ENCODE results near the gene MXRA8.

The MXRA8 gene

DNA sequence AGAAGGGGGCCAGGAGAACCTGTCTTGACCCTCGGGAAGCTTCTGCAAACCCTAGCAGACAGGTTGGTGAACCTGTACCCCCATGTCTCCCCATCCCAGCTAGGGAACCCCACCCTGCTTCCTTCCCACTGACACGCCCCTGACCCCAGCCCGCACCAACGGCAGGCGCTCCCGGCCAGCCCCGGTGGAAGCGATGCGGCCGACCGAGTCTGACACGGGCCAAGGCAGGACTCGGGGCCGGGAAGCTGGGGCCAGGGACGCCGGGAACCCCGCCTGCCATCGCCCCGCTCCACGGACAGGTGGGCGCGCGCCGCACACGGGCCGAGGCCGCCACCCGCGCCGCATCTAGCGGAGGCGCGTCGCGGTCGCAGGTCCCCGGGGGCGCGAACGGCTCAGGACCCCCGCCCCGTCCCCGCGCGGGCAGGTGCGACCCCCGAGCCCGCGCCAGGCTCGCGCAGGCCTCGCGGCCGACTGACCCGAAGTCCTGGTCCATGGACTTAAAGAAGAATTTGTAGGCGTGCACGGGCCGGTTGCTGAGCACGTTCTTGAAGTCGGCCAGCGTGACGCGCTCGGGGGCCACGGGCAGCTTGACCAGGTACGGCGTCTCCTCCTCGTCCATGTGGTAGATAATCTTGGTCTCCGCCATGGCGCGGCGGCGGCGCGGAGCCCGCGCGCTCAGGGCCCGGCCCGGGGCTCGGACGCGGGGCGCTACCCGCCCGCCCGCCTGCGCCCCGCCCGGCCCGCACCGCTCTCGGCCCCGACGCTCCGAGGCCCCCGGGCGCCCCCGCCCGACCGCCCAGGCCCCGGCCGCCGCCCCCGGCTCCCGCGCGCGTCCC is 9.7 kb downstream of the MXRA8 start:
- no peak for DNase-seq

DNA sequence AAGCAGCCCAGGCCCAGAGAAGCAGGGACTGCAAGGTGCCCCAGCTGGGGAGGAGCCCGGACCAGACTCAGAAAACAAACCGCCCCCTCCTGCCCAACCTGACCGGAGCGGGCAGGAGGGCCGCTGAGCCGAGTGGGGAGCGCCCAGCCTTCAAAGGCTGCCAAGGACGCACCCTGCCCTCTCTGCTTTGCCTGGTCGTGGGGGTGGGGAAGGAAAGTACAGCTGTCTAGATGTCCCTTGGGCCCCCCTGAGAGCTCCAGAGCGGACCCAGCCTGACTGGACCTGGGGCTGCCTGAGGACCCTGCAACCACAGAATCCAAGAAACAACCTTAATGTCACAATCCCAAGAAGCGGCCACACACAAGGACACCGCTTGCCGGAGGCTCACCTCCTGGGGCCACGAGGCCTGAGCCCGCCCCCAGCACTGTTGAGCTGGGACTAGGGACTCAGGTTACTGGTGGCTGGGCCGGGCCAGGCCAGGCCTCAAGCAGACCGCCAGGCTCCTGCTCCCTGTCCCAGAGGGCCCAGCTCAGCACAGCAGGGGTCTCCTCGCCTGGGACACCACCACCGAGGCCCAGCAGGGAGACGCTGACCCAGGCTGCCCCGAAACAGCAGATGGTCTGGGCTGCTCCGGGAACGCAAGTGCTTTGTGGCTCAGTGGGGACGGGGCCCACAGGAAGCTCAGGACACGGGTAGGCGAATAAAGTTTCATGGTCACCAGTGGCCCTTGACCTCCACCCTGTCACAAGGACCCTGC is 10.5 kb downstream of the MXRA8 start:
- no peak for DNase-seq

DNA sequence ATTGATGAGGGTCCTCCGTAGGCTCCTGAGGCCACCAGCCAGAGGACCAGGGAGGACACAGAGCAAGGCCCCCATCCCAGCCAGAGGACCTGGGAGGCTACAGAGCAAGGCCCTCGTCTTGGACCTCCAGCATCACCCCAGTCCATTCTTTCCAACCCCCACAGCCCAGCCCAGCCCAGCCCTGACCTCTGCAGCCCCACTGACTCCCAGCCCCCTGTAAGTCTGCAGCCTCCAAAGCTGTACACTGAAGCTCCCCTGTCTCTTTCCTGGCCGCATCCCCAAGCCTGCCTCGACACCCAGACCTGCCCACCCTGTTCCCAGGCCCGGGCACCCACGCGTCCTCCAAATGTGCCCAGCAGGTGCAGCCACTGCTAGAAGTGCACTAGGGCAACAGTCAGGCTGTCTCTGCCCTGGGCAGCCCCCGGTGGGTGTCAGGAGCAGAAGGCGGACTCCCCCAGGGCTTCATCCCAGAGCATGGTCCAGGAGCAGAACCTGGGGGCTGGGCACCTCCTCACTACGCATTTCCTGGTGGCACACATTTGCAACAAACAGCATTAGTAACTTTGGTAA is 11.2 kb downstream of the MXRA8 start:
- no peak for DNase-seq

DNA sequence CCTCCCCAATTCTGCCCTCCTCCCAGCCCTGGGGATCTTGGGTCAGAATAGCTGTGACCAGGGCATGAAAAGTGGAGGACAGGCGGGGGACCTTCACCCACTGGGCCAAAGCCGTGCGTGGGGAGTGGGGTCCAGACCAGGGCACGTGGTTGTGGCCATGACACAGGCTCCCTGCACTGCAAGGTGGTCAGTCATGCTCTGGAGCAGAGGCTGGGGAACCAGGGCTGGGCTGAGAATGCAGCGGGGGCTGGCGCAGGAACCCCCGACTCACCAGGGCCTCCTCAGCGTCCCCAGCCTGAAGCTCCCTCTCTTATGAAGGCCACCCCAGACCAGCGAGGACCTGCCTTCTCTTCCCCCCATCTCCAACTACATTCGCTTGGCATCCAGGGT is 11.9 kb downstream of the MXRA8 start:
- no peak for DNase-seq

DNA sequence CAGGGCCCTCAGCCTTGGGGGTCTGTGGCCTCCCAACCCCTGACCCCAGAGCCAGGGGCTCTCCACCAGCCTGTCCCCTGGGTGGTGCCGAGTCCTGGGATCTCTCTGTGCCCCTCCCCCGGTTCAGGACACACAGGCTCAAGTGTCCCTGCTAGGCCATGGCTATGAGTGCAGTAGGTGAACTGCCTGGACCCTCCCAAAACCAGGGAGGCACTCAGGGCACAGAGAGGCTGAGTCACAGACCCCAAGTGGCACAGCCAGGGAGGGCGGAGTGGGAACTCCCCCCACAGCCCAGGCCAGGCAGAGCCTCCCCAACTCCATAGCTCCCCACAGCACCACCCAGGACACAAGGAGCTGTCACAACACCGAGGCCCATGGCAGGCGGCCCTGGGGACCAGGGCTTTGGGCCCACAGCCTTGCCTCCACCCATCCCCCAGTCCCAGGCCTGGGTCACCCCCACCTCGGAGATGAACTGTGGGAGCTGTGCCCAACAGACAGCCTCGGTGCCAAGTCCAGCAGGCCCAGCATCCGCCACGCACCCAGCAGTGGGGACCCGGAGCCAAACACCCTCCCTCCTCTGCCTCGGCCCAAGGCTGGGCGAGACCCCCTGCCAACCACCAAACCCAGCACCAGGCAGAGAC is 12.4 kb downstream of the MXRA8 start:
- DNase-seq = no peak

DNA sequence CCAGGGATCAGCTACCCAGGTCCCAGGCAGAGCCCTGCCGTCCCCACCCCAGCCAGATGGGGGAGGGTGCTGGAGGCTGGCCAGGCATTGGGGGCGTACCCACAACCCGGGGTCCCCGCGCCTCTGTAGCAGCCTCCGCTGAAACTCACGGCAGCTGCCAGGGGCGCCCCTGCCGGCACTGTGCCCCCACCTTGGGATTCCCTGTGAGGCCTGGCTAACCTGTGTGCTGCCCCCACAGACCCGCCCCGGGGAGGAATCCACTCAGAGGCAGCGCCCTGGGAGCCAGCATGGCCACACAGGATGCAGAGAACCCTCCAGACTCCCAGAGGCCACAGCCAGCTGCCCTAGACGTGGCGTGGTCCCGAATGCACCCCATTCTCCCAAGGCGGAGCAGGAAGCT is 13.0 kb downstream of the MXRA8 start:
- no peak for DNase-seq

GRCh38 chr1:1344655-1345361 is 13.5 kb downstream of the MXRA8 start:
- DNase-seq = peak; percentile 54

DNA sequence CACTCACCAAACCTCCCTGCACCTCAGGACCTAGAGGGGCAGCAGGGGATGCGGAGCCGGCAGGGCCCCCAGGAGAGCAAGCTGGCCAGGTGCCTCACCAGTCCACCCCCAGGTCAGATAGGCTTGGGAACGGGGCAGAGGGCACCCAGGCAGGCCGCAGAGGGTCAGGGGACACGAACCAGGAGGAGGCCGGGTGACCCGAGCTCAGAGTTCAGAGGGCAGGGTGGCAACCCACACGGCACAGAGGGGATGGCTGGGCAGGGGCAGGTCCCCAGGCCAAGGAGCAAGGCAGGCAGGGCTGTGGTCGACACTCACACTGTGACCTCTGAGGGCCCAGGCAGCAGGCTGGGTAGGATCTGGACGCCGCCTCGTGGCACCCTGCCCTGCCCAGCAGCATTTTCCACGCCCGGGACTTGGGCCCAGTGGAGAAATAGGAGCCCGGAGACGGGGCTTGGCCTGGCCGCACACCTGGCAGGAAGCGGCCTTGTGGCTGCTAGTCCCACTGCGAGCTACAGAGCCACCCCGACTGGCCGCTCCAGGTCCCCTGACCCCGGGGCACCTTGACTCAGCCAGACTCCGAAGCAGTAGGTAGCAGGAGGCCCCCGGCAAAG is 14.4 kb downstream of the MXRA8 start:
- no peak for DNase-seq

GRCh38 chr1:1342584-1343115 is 15.7 kb downstream of the MXRA8 start:
- no peak for DNase-seq

DNA sequence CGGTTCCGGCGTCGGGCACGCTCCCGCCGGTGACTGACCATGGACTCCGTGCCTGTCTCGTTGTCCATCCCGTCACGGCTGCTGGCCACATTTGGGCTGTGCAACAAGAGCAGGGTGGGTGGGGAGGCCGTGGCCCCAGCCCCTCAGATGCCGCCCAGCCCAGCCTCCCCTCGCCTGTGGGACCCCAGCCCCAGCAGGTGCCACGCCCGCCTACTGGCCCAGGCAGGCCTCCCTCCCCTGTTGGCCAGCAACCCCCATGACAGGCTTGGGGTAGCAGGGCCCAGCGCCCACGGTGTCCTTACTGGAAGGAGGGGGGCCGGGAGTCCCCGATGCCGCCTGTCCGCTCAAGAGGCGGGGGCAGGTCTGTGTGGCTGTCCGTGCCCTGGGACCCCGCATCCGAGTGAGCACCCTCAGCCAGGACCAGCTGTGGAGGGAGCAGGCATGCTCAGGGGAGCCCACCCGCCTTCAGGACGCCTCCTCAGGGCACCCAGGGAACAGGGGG is 16.2 kb downstream of the MXRA8 start:
- no peak for DNase-seq

DNA sequence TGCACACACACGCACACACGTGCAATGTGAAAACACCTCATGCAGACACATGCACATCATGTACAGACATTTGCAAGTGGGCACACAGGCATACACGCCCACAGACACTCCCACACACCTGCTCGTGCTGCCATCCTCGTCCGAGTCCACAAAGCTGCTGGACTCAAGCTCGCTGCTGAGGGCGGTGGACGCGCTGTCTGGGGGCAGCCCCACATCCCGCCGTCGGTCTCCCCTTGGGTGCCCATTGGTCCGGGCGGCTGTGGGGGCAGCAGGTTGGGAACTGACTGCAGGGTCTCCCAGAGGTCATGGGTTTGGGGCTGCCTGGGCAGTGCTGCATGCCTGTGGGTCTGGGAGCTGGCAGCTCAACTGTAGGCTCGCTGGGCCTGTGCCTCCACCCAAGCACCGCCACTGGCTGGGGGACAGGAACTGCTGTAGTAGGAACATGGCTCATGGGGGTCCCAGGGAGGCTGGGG is 16.8 kb downstream of the MXRA8 start:
- DNase-seq = no peak

- DNase-seq = no peak
These were observed 17.4 kb downstream of the MXRA8 start for GRCh38 chr1:1340791-1341548.

GRCh38 chr1:1340185-1340584 is 18.2 kb downstream of the MXRA8 start:
- DNase-seq = no peak

- DNase-seq = no peak
These were observed 20.1 kb downstream of the MXRA8 start for GRCh38 chr1:1338278-1338677.

DNA sequence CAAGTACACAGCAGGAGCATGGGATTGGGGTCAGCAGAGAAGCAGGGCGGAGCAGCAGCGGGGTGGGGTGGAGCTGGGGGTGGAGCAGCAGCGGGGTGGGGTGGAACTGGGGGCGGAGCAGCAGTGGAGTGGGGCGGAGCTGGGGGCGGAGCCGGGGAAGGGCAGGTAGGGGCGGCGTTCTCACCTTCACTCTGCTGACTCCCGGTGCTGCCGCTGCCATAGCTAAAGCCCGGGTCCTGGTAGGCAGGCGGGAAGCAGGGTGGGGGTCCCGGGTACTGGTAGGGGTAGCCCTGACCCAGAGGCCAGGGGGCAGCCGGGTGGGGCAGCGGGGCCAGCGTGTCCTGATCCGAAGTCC is 20.6 kb downstream of the MXRA8 start:
- DNase-seq = no peak

GRCh38 chr1:1336931-1337792 is 21.2 kb downstream of the MXRA8 start:
- no peak for DNase-seq

- no peak for DNase-seq
These were observed 21.9 kb downstream of the MXRA8 start for GRCh38 chr1:1336446-1336845.

DNA sequence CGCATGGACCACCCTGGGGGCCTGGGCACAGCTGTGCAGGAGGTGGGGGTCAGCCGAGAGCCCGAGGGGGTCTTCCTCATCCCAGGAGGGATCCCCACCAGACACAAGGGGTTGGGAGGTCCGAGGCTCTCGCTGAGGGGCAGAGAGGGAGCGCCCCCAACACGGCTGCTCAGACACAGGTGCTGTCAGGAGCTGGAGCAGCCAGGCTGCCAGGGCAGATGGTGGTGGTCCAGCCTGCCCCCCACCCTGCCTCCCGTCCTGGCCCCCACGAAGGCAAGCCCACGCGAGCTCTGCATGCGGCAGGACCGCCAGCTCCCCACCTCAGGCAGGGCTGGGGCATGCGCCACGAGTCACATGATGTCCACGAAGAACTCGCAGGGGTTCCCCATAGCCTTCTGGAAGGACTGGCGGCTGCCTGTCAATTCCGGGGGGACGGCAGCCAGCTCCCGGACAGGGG is 22.5 kb downstream of the MXRA8 start:
- no peak for DNase-seq

GRCh38 chr1:1335283-1335682 is 23.1 kb downstream of the MXRA8 start:
- DNase-seq = no peak

DNA sequence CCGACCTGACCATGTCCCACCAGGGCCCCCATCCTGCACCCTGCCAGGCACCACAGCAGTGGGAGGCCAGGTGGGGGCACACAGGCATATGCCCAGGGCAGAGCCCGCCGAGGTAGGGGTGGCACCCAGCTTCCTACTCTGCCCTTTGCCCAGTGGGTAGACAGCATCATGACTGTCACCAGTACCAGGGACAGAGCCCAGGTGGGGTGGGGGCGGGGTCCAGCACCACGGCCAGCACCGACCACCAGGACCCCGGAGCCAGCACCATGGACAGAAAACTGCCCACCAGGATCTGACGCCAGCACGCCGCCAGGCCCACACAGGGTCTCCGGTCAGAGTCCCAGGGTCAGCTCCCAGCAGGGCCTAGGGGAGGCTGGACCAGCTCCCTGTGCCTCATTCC is 23.5 kb downstream of the MXRA8 start:
- DNase-seq = no peak
